Neuron (in vitro differentiated cells): ENCODE results near the gene HOXB1.

Experiments
- H2AFZ ChIP-seq: one replicate; pipeline ENCODE4 v1.6.1; 2013; ENCODE audit warnings: low read depth, mild to moderate bottlenecking, inconsistent platforms, low read length, moderate library complexity
- H3K27me3 ChIP-seq: one replicate; pipeline ENCODE4 v1.6.1; 2013; ENCODE audit warnings: low read length; ENCODE audit not compliant: insufficient read depth
- H3K36me3 ChIP-seq: one replicate; pipeline ENCODE4 v1.6.1; 2013; ENCODE audit warnings: low read length; ENCODE audit not compliant: insufficient read depth
- H3K4me1 ChIP-seq: one replicate; pipeline ENCODE4 v1.6.1; 2013; ENCODE audit warnings: low read length; ENCODE audit not compliant: insufficient read depth
- H3K4me3 ChIP-seq: 2 replicates; pipeline ENCODE4 v1.5.1; 2013; ENCODE audit warnings: mild to moderate bottlenecking, low read length, moderate library complexity
- H3K9me3 ChIP-seq: one replicate; pipeline ENCODE4 v1.6.1; 2013; ENCODE audit warnings: low read length

The HOXB1 gene

DNA sequence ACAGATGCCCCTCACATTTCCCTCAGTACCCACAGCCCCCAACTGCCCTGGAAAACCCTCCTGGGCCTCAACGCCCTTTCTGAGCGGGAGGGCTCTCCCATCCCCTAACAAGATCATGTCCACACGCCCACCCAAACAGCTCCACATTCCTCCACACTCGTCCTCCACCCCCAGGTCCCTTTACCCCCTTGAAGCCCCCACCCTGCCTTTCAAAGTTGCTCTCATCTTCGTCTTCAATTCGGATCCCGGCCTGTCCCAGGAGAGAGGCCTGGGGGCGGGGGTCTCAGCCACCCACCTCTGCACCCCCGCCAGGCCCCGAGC is 33.0 kb upstream of the HOXB1 start:
- no peaks in the 10 kb centered on the region for H3K36me3 ChIP-seq
- peaks cover 95% of the 10 kb centered on the region for H3K27me3 ChIP-seq
- no peak overlapping the region for H2AFZ ChIP-seq
- no peaks in the 10 kb centered on the region for H3K9me3 ChIP-seq
- H3K4me3 ChIP-seq, result no peak overlapping the region
- no peaks in the 10 kb centered on the region for H3K4me1 ChIP-seq

DNA sequence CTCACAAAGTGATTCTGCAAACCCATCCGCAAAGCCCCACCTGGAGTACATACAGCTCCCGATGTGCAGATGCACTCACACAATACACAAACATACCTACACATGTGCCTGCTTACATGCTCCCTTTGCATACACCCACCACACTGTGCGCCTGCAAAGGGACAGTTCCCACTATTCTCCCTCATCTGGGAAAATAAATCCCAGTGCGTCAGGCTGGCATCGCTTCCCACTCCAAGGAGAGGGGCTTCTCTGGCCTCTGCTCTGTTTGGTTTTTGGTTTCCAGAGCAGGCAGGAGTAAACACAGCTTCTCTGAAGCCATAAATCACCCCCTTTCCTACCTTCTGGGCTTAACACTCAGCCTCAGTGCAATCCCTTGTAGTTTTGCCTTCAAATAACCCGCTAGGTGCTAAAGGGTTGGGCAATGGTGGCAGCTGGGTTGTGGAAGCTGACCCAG is 32.6 kb upstream of the HOXB1 start:
- Histone ChIP-seq H3K27me3 (peaks cover 95% of the 10 kb centered on the region), H3K4me3 (no peak overlapping the region), H3K4me1 (no peaks in the 10 kb centered on the region), H3K36me3 (no peaks in the 10 kb centered on the region), H2AFZ (no peak overlapping the region), H3K9me3 (no peaks in the 10 kb centered on the region)

DNA sequence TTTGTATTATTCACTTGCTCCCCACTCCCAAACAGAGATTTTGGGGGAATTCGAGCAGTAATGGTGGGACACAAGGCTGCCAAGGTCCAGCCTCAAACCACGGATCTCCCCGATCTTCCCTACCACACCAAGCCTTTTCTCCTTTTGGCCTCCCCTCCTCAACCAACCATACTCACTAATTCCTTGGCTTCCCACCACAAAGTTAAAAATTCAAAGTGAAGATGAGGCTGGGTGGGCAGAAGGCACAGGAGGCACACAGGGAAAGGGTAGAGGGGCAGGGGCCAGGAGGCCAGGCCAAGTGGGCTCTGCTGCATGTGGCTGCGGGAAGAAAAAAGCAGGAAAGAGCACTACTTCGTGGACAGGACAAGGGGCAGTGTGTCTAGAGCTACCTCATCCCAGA is 32.1 kb upstream of the HOXB1 start:
- Histone ChIP-seq H3K36me3 (no peaks in the 10 kb centered on the region), H3K9me3 (no peaks in the 10 kb centered on the region), H3K27me3 (peaks cover 95% of the 10 kb centered on the region), H3K4me3 (no peak overlapping the region), H3K4me1 (no peaks in the 10 kb centered on the region), H2AFZ (no peak overlapping the region)

DNA sequence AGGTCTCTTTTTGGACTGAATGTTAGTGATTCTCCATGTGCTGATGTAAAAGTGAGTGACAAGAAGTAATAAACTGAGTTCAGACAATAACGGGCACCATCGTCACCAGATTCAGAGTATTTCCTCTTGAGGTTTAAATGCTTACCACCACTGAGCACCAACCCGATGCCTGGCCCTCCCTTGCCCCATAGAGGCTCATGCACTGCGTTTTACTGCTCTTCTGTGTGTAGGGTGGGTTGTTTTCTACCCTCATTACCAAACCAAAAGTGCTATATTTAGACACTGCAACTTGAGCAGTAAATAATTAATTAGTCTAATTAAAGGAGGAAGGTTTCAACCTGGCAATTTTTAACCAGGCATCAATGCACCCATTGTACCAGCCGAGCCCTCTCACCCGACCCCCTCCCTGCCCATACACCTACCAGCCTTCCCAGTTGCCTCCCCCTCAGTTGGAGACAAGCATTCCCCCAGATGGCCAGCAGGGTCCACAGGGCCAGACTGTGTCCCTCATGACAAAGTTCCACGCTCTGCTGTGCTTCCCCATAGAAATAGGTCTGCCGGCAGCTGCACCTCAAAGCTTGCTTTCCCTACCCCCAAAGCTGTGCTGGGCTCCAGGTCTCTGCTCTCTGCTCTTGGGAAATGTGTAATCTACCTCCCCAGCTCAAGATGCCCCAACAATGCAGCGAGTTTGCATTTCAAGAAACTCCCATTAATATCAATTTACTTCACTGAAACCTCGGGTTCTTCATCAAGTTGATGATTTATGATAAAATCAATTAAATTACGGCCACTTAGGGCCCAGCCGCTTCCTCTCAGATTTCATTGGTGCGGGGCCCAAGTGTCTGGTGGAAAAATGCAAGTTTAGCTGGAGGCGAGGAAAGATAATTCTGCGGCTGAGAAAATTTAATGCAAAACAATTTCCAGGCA is 31.3 kb upstream of the HOXB1 start:
- H3K9me3 ChIP-seq, result no peaks in the 10 kb centered on the region
- peaks cover 95% of the 10 kb centered on the region for H3K27me3 ChIP-seq
- no peaks in the 10 kb centered on the region for H3K36me3 ChIP-seq
- no peak overlapping the region for H2AFZ ChIP-seq
- H3K4me3 ChIP-seq, result no peak overlapping the region
- H3K4me1 ChIP-seq, result no peaks in the 10 kb centered on the region

DNA sequence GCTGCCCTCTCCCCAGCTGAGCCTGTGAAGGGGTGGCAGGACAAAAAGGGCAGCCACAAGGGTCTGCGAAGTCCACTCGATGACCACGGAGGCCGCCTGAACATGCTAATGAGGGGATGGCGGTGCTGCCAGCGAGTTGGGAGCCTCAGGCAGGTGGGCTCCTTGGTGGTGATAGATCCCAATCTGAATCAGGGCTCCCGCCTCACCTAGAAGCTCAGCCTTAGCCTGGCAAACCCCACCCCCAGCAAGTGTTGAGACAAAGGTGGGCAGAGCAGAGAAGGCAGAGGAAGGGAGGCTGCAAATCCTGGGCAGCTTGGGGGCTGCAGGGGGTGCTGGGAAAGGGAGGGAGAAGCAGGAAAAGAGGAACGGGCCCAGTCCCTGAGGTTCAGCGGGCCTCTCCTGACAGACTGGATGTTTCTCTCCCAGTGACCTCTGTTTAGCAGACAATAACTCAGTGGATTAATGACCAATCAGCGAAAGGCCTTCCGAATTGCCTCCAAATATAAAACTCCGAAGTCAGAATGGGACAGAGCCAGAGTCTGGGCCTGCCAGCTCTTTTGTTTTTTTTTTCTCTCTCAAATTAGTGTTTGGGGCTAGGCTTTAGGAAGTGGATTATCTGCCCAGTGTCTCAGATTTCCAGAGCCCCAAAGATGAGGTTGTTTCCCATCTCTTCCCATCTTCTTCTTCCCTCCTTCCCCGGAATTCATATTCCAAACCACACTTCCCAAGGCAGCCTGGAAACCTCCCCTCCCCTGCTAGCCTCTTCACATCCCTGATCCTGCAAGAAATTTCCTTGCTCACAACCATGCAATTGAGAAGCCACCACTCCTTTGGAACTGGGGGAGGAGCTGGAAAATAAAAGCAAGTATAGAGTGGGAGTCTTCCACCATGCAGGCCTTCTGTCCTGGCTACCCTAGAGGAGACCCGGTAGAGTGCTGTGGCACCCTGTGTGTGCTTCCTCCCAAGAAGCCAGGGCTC is 29.3 kb upstream of the HOXB1 start:
- Histone ChIP-seq H3K4me1 (no peaks in the 10 kb centered on the region), H3K27me3 (peaks cover 93% of the 10 kb centered on the region), H3K4me3 (no peak overlapping the region)

DNA sequence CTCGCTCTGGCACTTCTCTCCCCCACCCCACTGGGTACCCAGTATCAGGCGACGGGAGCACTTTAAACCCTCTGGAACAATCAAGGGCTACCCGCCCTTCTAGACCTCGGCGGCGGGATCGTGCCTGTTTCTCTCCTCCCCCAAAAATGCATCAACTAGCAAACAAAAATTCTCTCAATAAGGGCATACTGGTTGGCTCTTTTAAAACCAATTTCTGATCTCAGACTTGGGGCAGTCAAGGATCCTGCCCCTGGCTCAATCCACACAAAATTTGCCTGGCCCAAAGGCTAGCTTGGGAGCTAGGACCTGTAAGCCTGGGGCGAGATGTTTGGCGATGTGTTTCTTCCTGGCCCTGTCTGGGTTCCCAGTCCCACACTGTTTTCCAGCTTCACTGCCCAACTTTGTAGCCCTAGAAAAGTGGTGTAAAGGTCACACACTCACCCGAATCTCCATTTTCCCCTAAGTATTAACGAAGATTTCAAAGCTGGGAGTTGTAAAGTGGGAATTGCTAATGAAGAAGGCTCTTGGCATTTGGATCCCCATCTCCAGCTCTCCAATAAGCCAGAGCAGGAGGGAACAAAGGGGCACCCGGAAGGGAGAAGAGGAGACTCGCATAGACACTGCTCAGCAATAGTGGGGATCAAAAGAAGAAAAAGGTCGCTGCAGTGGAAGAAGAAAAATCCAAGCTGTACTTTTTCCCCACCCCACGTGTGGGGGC is 28.5 kb upstream of the HOXB1 start:
- Histone ChIP-seq H3K4me1 (no peaks in the 10 kb centered on the region), H3K27me3 (peaks cover 93% of the 10 kb centered on the region)

More for the DNA sequence above, 29.3 kb upstream of the HOXB1 start:
- no peaks in the 10 kb centered on the region for H3K36me3 ChIP-seq
- H3K9me3 ChIP-seq, result no peaks in the 10 kb centered on the region
- no peak overlapping the region for H2AFZ ChIP-seq

DNA sequence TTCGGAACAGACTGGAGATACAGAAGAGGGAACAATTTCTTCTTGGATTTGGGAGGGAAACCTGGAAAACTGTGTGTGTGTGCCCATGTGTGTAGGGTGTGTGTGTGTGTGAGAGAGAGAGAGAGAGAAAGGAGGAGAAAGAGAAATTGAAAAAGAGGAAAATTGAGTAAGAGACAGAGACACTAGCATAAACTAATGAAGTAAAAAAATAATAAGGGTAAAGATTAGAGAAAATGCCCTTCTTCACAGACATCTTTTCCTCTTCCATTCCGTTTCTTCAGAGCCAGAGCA is 28.0 kb upstream of the HOXB1 start:
- H3K27me3 ChIP-seq, result peaks cover 97% of the 10 kb centered on the region
- H3K4me1 ChIP-seq, result no peaks in the 10 kb centered on the region
- H3K9me3 ChIP-seq, result no peaks in the 10 kb centered on the region
- H3K4me3 ChIP-seq, result no peak overlapping the region
- no peaks in the 10 kb centered on the region for H3K36me3 ChIP-seq
- H2AFZ ChIP-seq, result no peak overlapping the region

More for the DNA sequence above, 28.5 kb upstream of the HOXB1 start:
- Histone ChIP-seq H3K4me3 (no peak overlapping the region), H3K36me3 (no peaks in the 10 kb centered on the region), H3K9me3 (no peaks in the 10 kb centered on the region), H2AFZ (no peak overlapping the region)

DNA sequence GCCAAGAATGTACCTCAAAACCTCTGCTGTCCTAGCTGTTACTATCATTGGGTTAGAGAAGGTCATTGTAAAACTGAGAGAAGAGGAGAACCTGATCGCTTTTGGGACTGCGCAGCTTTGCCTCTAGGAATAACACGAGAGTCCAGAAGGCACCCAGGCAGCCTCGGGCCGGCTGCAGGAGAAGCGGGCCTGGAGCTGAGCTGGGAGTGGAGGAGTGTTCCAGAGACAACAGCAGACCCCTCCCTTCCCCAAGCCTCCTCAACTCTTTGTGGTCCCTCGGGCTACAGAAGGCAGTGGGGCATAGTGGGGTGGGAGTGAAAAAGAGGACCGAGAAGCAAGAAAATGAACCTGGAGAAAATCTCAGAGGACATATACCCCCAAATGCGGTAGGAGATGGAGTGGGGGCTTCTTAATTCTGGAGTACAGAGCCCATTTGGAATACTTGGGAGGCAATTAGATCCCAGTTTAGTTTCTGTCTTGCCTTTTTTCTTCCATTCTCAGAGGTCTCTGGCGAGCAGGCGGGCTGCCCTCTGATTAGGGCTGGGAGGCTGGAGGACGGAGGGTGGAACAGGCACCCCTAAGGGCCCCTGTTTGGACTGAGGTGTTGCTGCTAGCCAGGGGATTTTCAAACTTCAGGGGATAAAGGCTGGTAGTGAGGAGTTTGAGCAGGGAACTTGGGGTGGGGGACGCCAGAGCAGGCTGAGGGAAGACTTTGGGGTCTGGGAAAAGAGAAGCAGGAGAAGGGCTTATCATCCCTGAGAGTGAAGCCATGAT is 27.4 kb upstream of the HOXB1 start:
- Histone ChIP-seq H2AFZ (no peak overlapping the region), H3K27me3 (peaks cover 96% of the 10 kb centered on the region), H3K36me3 (no peaks in the 10 kb centered on the region), H3K4me1 (no peaks in the 10 kb centered on the region), H3K4me3 (no peak overlapping the region), H3K9me3 (no peaks in the 10 kb centered on the region)

DNA sequence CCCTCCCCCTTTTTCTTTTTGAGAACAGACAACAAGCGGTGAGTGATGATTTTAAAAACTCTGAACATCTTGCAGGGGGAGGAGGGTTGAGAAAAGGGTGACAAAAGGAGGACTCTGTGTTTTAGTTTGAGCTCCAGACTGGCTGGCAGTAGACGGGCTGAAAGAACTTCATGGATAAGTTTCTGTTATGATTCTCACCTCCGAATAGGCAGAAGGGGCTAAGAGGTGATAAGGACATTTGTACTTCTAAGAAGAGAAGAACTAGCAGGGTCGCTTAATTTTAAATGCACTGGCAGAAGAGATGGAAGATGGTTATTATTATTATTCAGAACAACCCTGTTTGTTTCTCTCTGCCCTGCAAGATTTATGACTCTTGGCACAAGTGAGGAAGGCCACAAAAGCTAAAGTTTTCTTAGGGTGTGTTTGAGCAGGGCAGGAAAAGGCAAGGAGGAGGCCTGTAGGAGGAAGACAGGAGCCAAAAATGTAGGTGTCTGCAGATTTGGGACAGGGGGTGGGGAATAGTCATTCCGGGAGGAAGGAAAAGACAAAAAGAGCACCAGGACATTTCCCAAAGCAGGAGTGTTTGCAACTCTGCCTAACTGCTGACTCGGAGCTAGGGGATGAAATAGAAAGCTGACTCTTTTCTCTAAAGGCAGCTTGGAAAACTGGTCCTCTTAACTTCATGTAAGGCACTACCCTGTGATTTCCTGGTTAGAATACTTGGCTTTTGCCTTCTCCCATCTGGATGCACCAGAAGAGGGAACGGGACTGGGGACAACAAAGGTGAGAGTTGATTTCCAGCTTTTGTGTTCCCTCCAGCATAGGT is 26.0 kb upstream of the HOXB1 start:
- H3K36me3 ChIP-seq, result no peaks in the 10 kb centered on the region
- H3K4me3 ChIP-seq, result no peak overlapping the region
- H3K27me3 ChIP-seq, result peaks cover 91% of the 10 kb centered on the region
- no peaks in the 10 kb centered on the region for H3K4me1 ChIP-seq
- no peaks in the 10 kb centered on the region for H3K9me3 ChIP-seq
- no peak overlapping the region for H2AFZ ChIP-seq

DNA sequence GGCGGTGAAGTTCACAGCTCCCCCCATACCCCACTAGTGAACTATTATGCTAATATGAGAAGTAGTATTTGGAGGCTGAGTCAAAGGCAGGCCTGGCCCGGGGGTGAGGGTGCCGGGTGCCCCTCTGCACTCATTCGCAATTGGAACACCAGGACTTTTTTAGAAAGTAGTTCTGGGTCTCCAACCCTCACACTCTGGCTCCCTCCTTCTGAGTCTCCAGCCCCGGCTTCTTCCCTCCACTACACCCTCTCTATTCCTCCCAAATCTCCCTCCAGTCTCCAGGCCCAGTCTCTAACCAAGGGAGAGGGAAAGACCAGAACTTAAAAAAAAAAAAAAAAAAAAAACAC is 25.4 kb upstream of the HOXB1 start:
- Histone ChIP-seq H3K4me1 (no peaks in the 10 kb centered on the region), H3K27me3 (peaks cover 87% of the 10 kb centered on the region)

DNA sequence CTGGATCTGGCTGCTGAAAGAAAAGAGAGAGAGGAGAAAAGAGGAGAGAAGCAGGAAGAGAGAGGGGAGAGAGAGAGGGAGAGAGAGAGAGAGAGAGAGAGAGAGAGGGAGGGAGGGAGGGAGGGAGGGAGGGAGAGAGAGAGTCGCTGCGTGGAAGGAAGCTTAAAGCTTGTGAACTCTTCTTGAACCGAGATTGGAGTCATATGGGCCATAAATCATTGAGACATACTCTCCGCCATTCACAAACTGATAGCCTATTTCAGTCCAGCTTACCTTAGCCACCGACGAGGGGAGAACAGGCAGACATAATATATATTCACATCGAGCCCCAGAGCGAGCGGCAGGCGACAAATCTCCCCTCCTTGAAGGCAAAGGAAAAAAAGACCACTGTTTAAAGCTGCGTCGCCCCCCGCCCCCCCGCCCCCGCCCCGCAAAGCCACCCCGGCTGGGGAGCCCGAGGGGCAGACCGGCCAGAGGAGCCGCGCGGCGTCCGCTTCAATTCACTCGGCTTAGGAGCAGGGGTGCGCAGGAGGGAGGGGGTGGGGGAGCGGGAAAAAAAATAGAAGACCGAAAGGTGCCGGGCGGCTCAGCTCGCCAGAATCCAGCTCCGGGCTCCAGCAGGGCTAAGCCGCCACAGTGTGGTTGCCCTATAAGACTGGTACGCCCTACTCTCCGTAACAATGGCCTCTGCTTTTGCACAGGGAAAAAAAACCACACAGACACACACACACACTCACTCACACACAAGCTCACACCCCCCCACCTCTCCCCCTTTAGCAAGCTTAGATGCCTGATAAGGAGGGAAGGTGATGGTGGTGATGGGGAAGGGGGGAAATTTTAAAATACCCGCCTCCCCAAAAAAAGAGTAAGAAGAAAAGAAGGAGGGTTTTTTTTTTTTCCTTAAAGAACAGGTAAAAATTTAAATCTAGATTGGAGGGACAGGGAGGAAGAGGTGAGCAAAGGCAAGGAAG is 24.7 kb upstream of the HOXB1 start:
- Histone ChIP-seq H3K36me3 (no peaks in the 10 kb centered on the region), H3K4me1 (no peaks in the 10 kb centered on the region), H3K9me3 (no peaks in the 10 kb centered on the region), H3K4me3 (peak overlapping the region; percentile 23), H3K27me3 (peaks cover 82% of the 10 kb centered on the region), H2AFZ (no peak overlapping the region)

More for the DNA sequence above, 25.4 kb upstream of the HOXB1 start:
- Histone ChIP-seq H3K36me3 (no peaks in the 10 kb centered on the region), H2AFZ (no peak overlapping the region), H3K4me3 (no peak overlapping the region), H3K9me3 (no peaks in the 10 kb centered on the region)
